ENCODE results near the gene RASGRF2. TPM values are rescaled to one million over a fixed set of nuclear protein-coding genes. Genes with fewer than 3 reads are reported as not detected.

RASGRF2 gene
- total RNA-seq, 2 experiments from 2014 or later, result 0.06 to 0.13 TPM

- POLR2A ChIA-PET, result no interaction called here
- no peaks in the 10 kb centered on the region for H3K36me3 ChIP-seq (ENCODE audit: insufficient read depth, low read length)
- H2AFZ ChIP-seq (ENCODE audit: low read length), result no peak overlapping the region
- CTCF ChIA-PET (ENCODE audit: unreplicated experiment), result no interaction called here
- no peaks in the 10 kb centered on the region for H4K20me1 ChIP-seq (ENCODE audit: insufficient read depth, low read length)
- no peaks in the 10 kb centered on the region for H3K9me3 ChIP-seq (ENCODE audit: low read length)
- H3K79me2 ChIP-seq (ENCODE audit: insufficient read depth, low read depth, low read length), result no peaks in the 10 kb centered on the region
- intact Hi-C loops (cut with micrococcal nuclease; ENCODE audit: unreplicated experiment), result no loop called here
- no peaks in the 10 kb centered on the region for H3K4me1 ChIP-seq (ENCODE audit: insufficient read depth, low read length, poor library complexity, severe bottlenecking)
- no peak for DNase-seq (ENCODE audit: low spot score)
- no peak overlapping the region for H3K4me3 ChIP-seq (ENCODE audit: low read depth, low read length, poor library complexity, severe bottlenecking)
- no peaks in the 10 kb centered on the region for H3K9me2 ChIP-seq (ENCODE audit: insufficient read depth, low read length)
- no TSS peak for BruUV-seq (replicated peaks)
- no peak overlapping the region for H3K4me2 ChIP-seq (ENCODE audit: low read length)
- H3K27ac ChIP-seq (ENCODE audit: low read depth, low read length, poor library complexity, severe bottlenecking), result no peak overlapping the region
- TF ChIP-seq, protein P1, sequence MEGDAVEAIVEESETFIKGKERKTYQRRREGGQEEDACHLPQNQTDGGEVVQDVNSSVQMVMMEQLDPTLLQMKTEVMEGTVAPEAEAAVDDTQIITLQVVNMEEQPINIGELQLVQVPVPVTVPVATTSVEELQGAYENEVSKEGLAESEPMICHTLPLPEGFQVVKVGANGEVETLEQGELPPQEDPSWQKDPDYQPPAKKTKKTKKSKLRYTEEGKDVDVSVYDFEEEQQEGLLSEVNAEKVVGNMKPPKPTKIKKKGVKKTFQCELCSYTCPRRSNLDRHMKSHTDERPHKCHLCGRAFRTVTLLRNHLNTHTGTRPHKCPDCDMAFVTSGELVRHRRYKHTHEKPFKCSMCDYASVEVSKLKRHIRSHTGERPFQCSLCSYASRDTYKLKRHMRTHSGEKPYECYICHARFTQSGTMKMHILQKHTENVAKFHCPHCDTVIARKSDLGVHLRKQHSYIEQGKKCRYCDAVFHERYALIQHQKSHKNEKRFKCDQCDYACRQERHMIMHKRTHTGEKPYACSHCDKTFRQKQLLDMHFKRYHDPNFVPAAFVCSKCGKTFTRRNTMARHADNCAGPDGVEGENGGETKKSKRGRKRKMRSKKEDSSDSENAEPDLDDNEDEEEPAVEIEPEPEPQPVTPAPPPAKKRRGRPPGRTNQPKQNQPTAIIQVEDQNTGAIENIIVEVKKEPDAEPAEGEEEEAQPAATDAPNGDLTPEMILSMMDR (conservative IDR thresholded peaks at IDR 0.05; ENCODE audit: low read length), result no peak
- TF ChIP-seq EZH2phosphoT487 (IDR thresholded peaks at IDR 0.05; ENCODE audit: borderline replicate concordance, low read depth, low read length), result no peak
These were observed 173.9 kb downstream of the RASGRF2 start for GRCh38 chr5:81134066-81134465.

- no peak overlapping the region for H3K4me3 ChIP-seq (ENCODE audit: low read depth, low read length, poor library complexity, severe bottlenecking)
- intact Hi-C loops (cut with micrococcal nuclease; ENCODE audit: unreplicated experiment), result no loop called here
- H3K9me3 ChIP-seq (ENCODE audit: low read length), result no peaks in the 10 kb centered on the region
- CTCF ChIA-PET (ENCODE audit: unreplicated experiment), result no interaction called here
- no peaks in the 10 kb centered on the region for H3K36me3 ChIP-seq (ENCODE audit: insufficient read depth, low read length)
- POLR2A ChIA-PET, result interaction anchor here (0.6 kb wide), 1 partner anchor 1312 kb away, joined by 4 read pairs; no protein-coding TSS in a partner anchor
- no peak overlapping the region for H3K4me2 ChIP-seq (ENCODE audit: low read length)
- DNase-seq (ENCODE audit: low spot score), result no peak
- BruUV-seq (replicated peaks), result no TSS peak
- no peak overlapping the region for H3K27ac ChIP-seq (ENCODE audit: low read depth, low read length, poor library complexity, severe bottlenecking)
- H3K9me2 ChIP-seq (ENCODE audit: insufficient read depth, low read length), result no peaks in the 10 kb centered on the region
- TF ChIP-seq, protein P1 (conservative IDR thresholded peaks at IDR 0.05; ENCODE audit: low read length), result no peak
- no peak for TF ChIP-seq EZH2phosphoT487 (IDR thresholded peaks at IDR 0.05; ENCODE audit: borderline replicate concordance, low read depth, low read length)
- no peaks in the 10 kb centered on the region for H4K20me1 ChIP-seq (ENCODE audit: insufficient read depth, low read length)
- no peaks in the 10 kb centered on the region for H3K4me1 ChIP-seq (ENCODE audit: insufficient read depth, low read length, poor library complexity, severe bottlenecking)
- no peaks in the 10 kb centered on the region for H3K79me2 ChIP-seq (ENCODE audit: insufficient read depth, low read depth, low read length)
- H2AFZ ChIP-seq (ENCODE audit: low read length), result no peak overlapping the region
These were observed 174.4 kb downstream of the RASGRF2 start for GRCh38 chr5:81134566-81134965.

DNA sequence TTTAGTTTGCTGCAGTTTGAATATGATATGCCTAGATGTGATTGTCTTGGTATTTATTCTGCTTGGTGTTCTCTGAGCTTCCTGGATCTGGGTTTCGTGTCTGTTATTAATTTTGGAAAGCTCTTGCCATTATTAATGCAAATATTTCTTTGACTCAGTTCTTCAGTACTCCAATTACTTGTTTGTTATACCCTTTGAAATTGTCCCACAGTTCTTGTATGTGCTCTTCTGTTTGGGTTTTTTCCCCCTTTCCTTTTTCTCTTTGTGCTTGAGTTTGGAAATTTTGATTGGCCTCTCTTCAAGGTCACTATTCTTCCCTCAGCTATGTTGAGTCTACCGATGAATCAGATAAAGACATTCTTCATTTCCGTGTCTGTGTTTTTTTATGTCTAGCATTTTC, 176.4 kb downstream of the RASGRF2 start:
- no TSS peak for BruUV-seq (replicated peaks)
- no peak overlapping the region for H3K4me2 ChIP-seq (ENCODE audit: low read length)
- H3K9me2 ChIP-seq (ENCODE audit: insufficient read depth, low read length), result no peaks in the 10 kb centered on the region
- TF ChIP-seq, protein P1 (conservative IDR thresholded peaks at IDR 0.05; ENCODE audit: low read length), result no peak
- TF ChIP-seq EZH2phosphoT487 (IDR thresholded peaks at IDR 0.05; ENCODE audit: borderline replicate concordance, low read depth, low read length), result no peak
- ChIA-PET POLR2A (no interaction called here), CTCF (ENCODE audit: unreplicated experiment) (no interaction called here)
- intact Hi-C loops (cut with micrococcal nuclease; ENCODE audit: unreplicated experiment), result no loop called here
- no peak overlapping the region for H3K4me3 ChIP-seq (ENCODE audit: low read depth, low read length, poor library complexity, severe bottlenecking)
- H3K79me2 ChIP-seq (ENCODE audit: insufficient read depth, low read depth, low read length), result no peaks in the 10 kb centered on the region
- H3K36me3 ChIP-seq (ENCODE audit: insufficient read depth, low read length), result no peaks in the 10 kb centered on the region
- no peak overlapping the region for H3K27ac ChIP-seq (ENCODE audit: low read depth, low read length, poor library complexity, severe bottlenecking)
- H4K20me1 ChIP-seq (ENCODE audit: insufficient read depth, low read length), result no peaks in the 10 kb centered on the region
- no peaks in the 10 kb centered on the region for H3K9me3 ChIP-seq (ENCODE audit: low read length)
- H3K4me1 ChIP-seq (ENCODE audit: insufficient read depth, low read length, poor library complexity, severe bottlenecking), result no peaks in the 10 kb centered on the region
- H2AFZ ChIP-seq (ENCODE audit: low read length), result no peak overlapping the region
- DNase-seq (ENCODE audit: low spot score), result no peak
